ENCODE measurements around the gene SLC4A8. TPM values are rescaled to one million over a fixed set of nuclear protein-coding genes. Genes with fewer than 3 reads are reported as not detected.

Gene SLC4A8
- total RNA-seq, 1 experiment from 2014 or later: 3.0 TPM

- no peak overlapping the region for H2AFZ ChIP-seq
- no TSS peak for BruUV-seq (replicated peaks)
- no peak overlapping the region for H3K4me2 ChIP-seq
- no peaks in the 10 kb centered on the region for H3F3A ChIP-seq (ENCODE audit: insufficient read depth, low read depth)
- no peaks in the 10 kb centered on the region for H4K20me1 ChIP-seq (ENCODE audit: insufficient read depth)
- H3K9me2 ChIP-seq (ENCODE audit: insufficient read depth): no peaks in the 10 kb centered on the region
- no peak for DNase-seq
- CTCF ChIA-PET: no interaction called here
- H3K4me1 ChIP-seq (replicated peaks; ENCODE audit: insufficient read depth): no peaks in the 10 kb centered on the region
- H3K36me3 ChIP-seq (ENCODE audit: low read depth): no peaks in the 10 kb centered on the region
- H3K79me2 ChIP-seq (ENCODE audit: low read depth): no peaks in the 10 kb centered on the region
- intact Hi-C loops (cut with micrococcal nuclease; ENCODE audit: unreplicated experiment): no loop called here
- no peaks in the 10 kb centered on the region for H3K9me3 ChIP-seq (ENCODE audit: insufficient read depth, low read depth)
- H3K4me3 ChIP-seq: no peak overlapping the region
- POLR2A ChIA-PET (ENCODE audit: unreplicated experiment): no interaction called here
- peaks cover 4% of the 10 kb centered on the region for H3K27me3 ChIP-seq (ENCODE audit: insufficient read depth, low read depth)
- no peak overlapping the region for H3K27ac ChIP-seq
- TF ChIP-seq EZH2 (IDR thresholded peaks at IDR 0.05; ENCODE audit: low read depth): no peak
- no peak for TF ChIP-seq CTCF (conservative IDR thresholded peaks at IDR 0.05)
Observed at GRCh38 chr12:51530208-51530607, 105.6 kb downstream of the SLC4A8 start.

- Histone ChIP-seq H3K9me2 (ENCODE audit: insufficient read depth) (no peaks in the 10 kb centered on the region), H3K27me3 (ENCODE audit: insufficient read depth, low read depth) (peaks cover 9% of the 10 kb centered on the region), H3K4me3 (no peak overlapping the region), H3F3A (ENCODE audit: insufficient read depth, low read depth) (no peaks in the 10 kb centered on the region), H3K36me3 (ENCODE audit: low read depth) (no peaks in the 10 kb centered on the region), H3K9me3 (ENCODE audit: insufficient read depth, low read depth) (no peaks in the 10 kb centered on the region), H4K20me1 (ENCODE audit: insufficient read depth) (no peaks in the 10 kb centered on the region), H3K27ac (no peak overlapping the region), H3K4me1 (replicated peaks; ENCODE audit: insufficient read depth) (no peaks in the 10 kb centered on the region), H2AFZ (no peak overlapping the region), H3K4me2 (peak overlapping the region; percentile 53), H3K79me2 (ENCODE audit: low read depth) (no peaks in the 10 kb centered on the region)
- ChIA-PET CTCF (interaction anchor here (1.2 to 1.5 kb wide), 2 partner anchors 111 to 160 kb away, joined by 6 to 7 read pairs; no protein-coding TSS in a partner anchor), POLR2A (ENCODE audit: unreplicated experiment) (no interaction called here)
- no TSS peak for BruUV-seq (replicated peaks)
- DNase-seq: no peak
- intact Hi-C loops (cut with micrococcal nuclease; ENCODE audit: unreplicated experiment): no loop called here
- no peak for TF ChIP-seq EZH2 (IDR thresholded peaks at IDR 0.05; ENCODE audit: low read depth)
- TF ChIP-seq CTCF (conservative IDR thresholded peaks at IDR 0.05): no peak
Observed at GRCh38 chr12:51531284-51531977, 106.8 kb downstream of the SLC4A8 start.

GRCh38 chr12:51531978-51532497 is 107.4 kb downstream of the SLC4A8 start:
- no peaks in the 10 kb centered on the region for H3K79me2 ChIP-seq (ENCODE audit: low read depth)
- BruUV-seq (replicated peaks): no TSS peak
- DNase-seq: peak in 1 of 2 experiments; percentile 73
- TF ChIP-seq CTCF (conservative IDR thresholded peaks at IDR 0.05): peak; percentile 87
- no peak for TF ChIP-seq EZH2 (IDR thresholded peaks at IDR 0.05; ENCODE audit: low read depth)
- H3K27me3 ChIP-seq (ENCODE audit: insufficient read depth, low read depth): peaks cover 14% of the 10 kb centered on the region
- no peaks in the 10 kb centered on the region for H4K20me1 ChIP-seq (ENCODE audit: insufficient read depth)
- intact Hi-C loops (cut with micrococcal nuclease; ENCODE audit: unreplicated experiment): loop anchor here (1.0 kb wide), 2 partner anchors 111 to 160 kb away; no protein-coding TSS in a partner anchor
- H3K36me3 ChIP-seq (ENCODE audit: low read depth): no peaks in the 10 kb centered on the region
- no peak overlapping the region for H2AFZ ChIP-seq
- ChIA-PET CTCF (interaction anchor here (0.6 to 1.5 kb wide), 5 partner anchors 63 to 160 kb away, joined by 3 to 7 read pairs (median 3); no protein-coding TSS in a partner anchor), POLR2A (ENCODE audit: unreplicated experiment) (no interaction called here)
- H3F3A ChIP-seq (ENCODE audit: insufficient read depth, low read depth): no peaks in the 10 kb centered on the region
- no peak overlapping the region for H3K4me3 ChIP-seq
- no peak overlapping the region for H3K27ac ChIP-seq
- H3K9me3 ChIP-seq (ENCODE audit: insufficient read depth, low read depth): no peaks in the 10 kb centered on the region
- no peaks in the 10 kb centered on the region for H3K9me2 ChIP-seq (ENCODE audit: insufficient read depth)
- no peaks in the 10 kb centered on the region for H3K4me1 ChIP-seq (replicated peaks; ENCODE audit: insufficient read depth)
- H3K4me2 ChIP-seq: peak overlapping the region; percentile 53
